Body of pancreas (tissue), 4 donors: ENCODE measurements around the gene ZNF32. TPM values are rescaled to one million over a fixed set of nuclear protein-coding genes. Genes with fewer than 3 reads are reported as not detected.
"Not testable (repeated sequence)": the region's sequence is repeated elsewhere in the genome, so short reads cannot be mapped to it uniquely, and the experiment has no call there.

ENCODE experiments used
- ATAC-seq: fragments of 150-250 bp; one replicate; pipeline ENCODE4 v1.9.1; 2016
- DNase-seq, 4 donors: peaks; one replicate each; pipeline ENCODE4 v3.0.0-alpha.2; 2019
- H3K27ac ChIP-seq, 4 donors: fragments of 200-600 bp; sonication (generic); 1 replicate in 3 of 4; 2 replicates in 1 of 4; pipeline versions ENCODE4 v1.5.1 to v1.6.1; 2016 to 2019; ENCODE audit warnings: mild to moderate bottlenecking in 1 of 4, mixed read lengths in 1 of 4, moderate library complexity in 1 of 4
- H3K27me3 ChIP-seq, 2 donors: fragments of 200-600 bp; sonication (generic); one replicate each; pipeline ENCODE4 v1.6.0; 2016; ENCODE audit warnings: mild to moderate bottlenecking in 1 of 2
- H3K36me3 ChIP-seq, 2 donors: fragments of 200-600 bp; sonication (generic); replicated peaks in 1 of 2; 2 replicates each; pipeline ENCODE4 v1.5.1; 2016; ENCODE audit warnings: low read depth in 2 of 2; ENCODE audit not compliant: insufficient read depth in 1 of 2
- H3K4me1 ChIP-seq: fragments of 200-600 bp; sonication (generic); one replicate; pipeline ENCODE4 v1.6.0; 2016
- H3K4me3 ChIP-seq, 2 donors: fragments of 200-600 bp; sonication (generic); 1 replicate in 1 of 2; 2 replicates in 1 of 2; pipeline ENCODE4 v1.5.1; 2016 to 2019
- H3K9me3 ChIP-seq, 3 donors: fragments of 200-600 bp; sonication (generic); 1 replicate in 2 of 3; 2 replicates in 1 of 3; pipeline ENCODE4 v1.5.1; 2016
- CTCF ChIP-seq, 7 experiments: fragments of 450-650 bp in 4 of 7; fragments of 200-600 bp in 3 of 7; sonication (generic) in 3 of 7; IDR thresholded peaks; one replicate each; pipeline ENCODE4 v1.5.1; 2016 to 2019; ENCODE audit warnings: antibody characterized with exemption in 7 of 7
- POLR2A ChIP-seq, 3 donors: fragments of 450-650 bp; IDR thresholded peaks; one replicate each; pipeline ENCODE4 v1.6.1; 2016; ENCODE audit warnings: antibody characterized with exemption in 3 of 3, mild to moderate bottlenecking in 2 of 3
- WGBS, 2 donors: methylation state at CpG; one replicate each; pipeline ENCODE4 v1.1.5; 2017; 5-methylcytosine and 5-hydroxymethylcytosine counted together
- intact Hi-C: fragments of 100-400 bp; cut with DNase I; formaldehyde crosslinking; loops from one replicate; pipeline ENCODE4 v1.15.1; 2023
- total RNA-seq, 2 donors: library from RNA; depleted of rRNA; stranded (reverse); fragments of >200 nt; gene quantifications; one replicate each; pipeline ENCODE4 v1.1.0, GENCODE V29; 2016

The ZNF32 gene
- total RNA-seq, 2 donors from 2014 or later, result 31.6 to 47.5 TPM

- Histone ChIP-seq H3K27me3 (no peaks in the 10 kb centered on the region), H3K27ac (no peak overlapping the region), H3K36me3 (peaks cover 0 to 7% of the 10 kb centered on the region in 2 donors), H3K4me3 (no peak overlapping the region), H3K4me1 (peaks cover 4% of the 10 kb centered on the region), H3K9me3 (peaks cover 0 to 6% (median 0%) of the 10 kb centered on the region in 3 donors)
- TF ChIP-seq POLR2A (IDR thresholded peaks at IDR 0.05) (no peak), CTCF (IDR thresholded peaks at IDR 0.05) (no peak)
- ATAC-seq (no peak), DNase-seq (no peak)
- intact Hi-C loops, result no loop called here
Observed at GRCh38 chr10:43610636-43611035, 38.0 kb downstream of the ZNF32 start.

GRCh38 chr10:43607199-43607573 lies 41.5 kb downstream of the ZNF32 start:
- H3K4me3 ChIP-seq, result peak overlapping the region; percentile 68 to 88
- H3K9me3 ChIP-seq, result no peaks in the 10 kb centered on the region
- H3K4me1 ChIP-seq, result peaks cover 4% of the 10 kb centered on the region
- peak overlapping the region in 3 of 4 donors; percentile 65 to 82 (median 66) for H3K27ac ChIP-seq
- intact Hi-C loops, result no loop called here
- TF ChIP-seq POLR2A (IDR thresholded peaks at IDR 0.05), result no peak
- TF ChIP-seq CTCF (IDR thresholded peaks at IDR 0.05), result no peak
- ATAC-seq (no peak), DNase-seq (no peak)
- 48 to 59% methylated on average over 10 of the region's 10 CpGs for WGBS, 2 donors
- no peaks in the 10 kb centered on the region for H3K36me3 ChIP-seq
- H3K27me3 ChIP-seq, result no peaks in the 10 kb centered on the region

- peak within 1 kb of the TSS; percentile 68 to 88 for H3K4me3 ChIP-seq
- H3K27ac ChIP-seq, result peak within 1 kb of the TSS; percentile 65 to 82 (median 68)
- intact Hi-C loops, result no loop called here
- H3K27me3 ChIP-seq, result no peaks in the 10 kb centered on the region
- H3K36me3 ChIP-seq, result no peaks in the 10 kb centered on the region
- WGBS, 2 donors, result 1 to 2% methylated on average over 15 to 57 of the region's 58 CpGs
- H3K9me3 ChIP-seq, result no peaks in the 10 kb centered on the region
- TF ChIP-seq POLR2A (IDR thresholded peaks at IDR 0.05), result peak; percentile 44 to 70 (median 67)
- peak in 1 of 7 experiments; percentile 14 for TF ChIP-seq CTCF (IDR thresholded peaks at IDR 0.05)
- H3K4me1 ChIP-seq, result peaks cover 4% of the 10 kb centered on the region
- DNase-seq (peak; percentile 65 to 74 (median 67)), ATAC-seq (peak; percentile 86)
Observed at GRCh38 chr10:43606323-43607198, 42.1 kb downstream of the ZNF32 start, which contains the start of gene ZNF485. Gene ZNF485, plus strand, starts transcription at chr10:43606438. Its CDS starts 613 bp downstream, at chr10:43607051.

DNA sequence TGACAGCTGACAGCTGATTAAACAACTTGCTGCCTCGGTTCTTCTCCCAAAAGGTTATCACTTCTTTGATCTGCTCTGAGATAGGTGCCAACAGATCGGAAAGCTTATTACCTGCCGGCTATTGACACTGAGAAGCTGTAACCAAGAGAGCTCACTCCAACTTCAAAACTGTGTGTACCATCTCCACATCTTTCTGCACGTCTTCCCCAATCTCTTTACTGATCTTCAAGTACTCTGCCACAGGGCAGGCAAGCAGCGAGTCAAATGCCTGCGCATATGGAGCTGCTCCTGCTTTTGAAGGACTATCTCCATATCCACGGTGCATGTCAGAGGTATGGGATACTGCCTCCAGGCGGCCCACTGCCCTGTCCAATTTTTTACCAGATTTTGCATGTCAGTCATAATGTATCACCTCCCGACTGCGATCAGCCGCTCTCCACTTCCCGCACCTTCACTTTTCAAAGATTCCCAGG lies 42.8 kb downstream of the ZNF32 start:
- H3K4me1 ChIP-seq, result peaks cover 4% of the 10 kb centered on the region
- intact Hi-C loops, result no loop called here

DNA sequence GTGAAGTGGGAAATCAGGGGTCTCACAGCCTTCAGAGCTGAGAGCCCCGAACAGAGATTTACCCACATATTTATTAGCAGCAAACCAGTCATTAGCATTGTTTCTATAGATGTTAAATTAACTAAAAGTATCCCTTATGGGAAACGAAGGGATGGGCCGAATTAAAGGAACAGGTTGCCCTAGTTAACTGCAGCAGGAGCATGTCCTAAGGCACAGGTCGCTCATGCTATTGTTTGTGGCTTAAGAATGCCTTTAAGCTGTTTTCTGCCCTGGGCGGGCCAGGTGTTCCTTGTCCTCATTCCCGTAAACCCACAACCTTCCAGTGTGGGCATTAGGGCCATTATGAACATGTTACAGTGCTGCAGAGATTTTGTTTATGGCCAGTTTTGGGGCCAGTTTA lies 47.1 kb downstream of the ZNF32 start:
- H3K27ac ChIP-seq, H3K36me3 ChIP-seq: not testable (repeated sequence)
- WGBS, 2 donors, result 87 to 89% methylated on average over 6 of the region's 6 CpGs

More for the DNA sequence above, 42.8 kb downstream of the ZNF32 start:
- WGBS, 2 donors, result 41 to 43% methylated on average over 12 of the region's 12 CpGs
- H3K27me3 ChIP-seq, result no peaks in the 10 kb centered on the region
- DNase-seq (no peak), ATAC-seq (peak; percentile 15)
- TF ChIP-seq POLR2A (IDR thresholded peaks at IDR 0.05), result no peak
- peak overlapping the region in 1 of 2 donors; percentile 88 for H3K4me3 ChIP-seq
- H3K9me3 ChIP-seq, result no peaks in the 10 kb centered on the region
- H3K27ac ChIP-seq, result peak overlapping the region in 2 of 4 donors; percentile 66 to 82
- no peaks in the 10 kb centered on the region for H3K36me3 ChIP-seq

More for the DNA sequence above, 47.1 kb downstream of the ZNF32 start:
- H3K27me3 ChIP-seq, H3K9me3 ChIP-seq, DNase-seq, H3K4me3 ChIP-seq, ATAC-seq, intact Hi-C loops, H3K4me1 ChIP-seq: not testable (repeated sequence)
